ENCODE data around the gene TCIRG1. TPM values are rescaled to one million over a fixed set of nuclear protein-coding genes. Genes with fewer than 3 reads are reported as not detected.

TCIRG1 gene
- total RNA-seq, 1 experiment from 2014 or later: 203 TPM

DNA sequence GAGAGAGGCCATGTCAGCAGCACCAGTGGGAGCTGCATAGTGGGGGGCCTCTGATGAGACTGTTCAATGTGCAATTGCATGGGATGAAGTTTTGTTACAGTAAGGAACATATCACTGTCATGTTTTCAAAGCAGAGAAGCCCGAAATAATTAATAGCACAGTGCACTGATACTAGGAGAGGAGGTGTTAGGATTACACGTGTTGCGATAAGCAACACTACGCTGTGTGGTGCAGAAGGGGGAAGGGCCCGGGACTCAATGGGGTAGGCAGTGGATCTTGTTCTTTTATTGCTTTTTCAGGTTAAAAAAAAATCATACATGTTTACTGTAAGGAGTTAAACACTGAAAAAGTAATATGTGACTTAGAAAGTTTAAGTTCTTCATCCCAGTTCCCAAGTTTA lies 29.2 kb downstream of the TCIRG1 start:
- BruUV-seq (replicated peaks): no TSS peak
- ChIA-PET CTCF (no interaction called here), POLR2A (ENCODE audit: unreplicated experiment) (no interaction called here)
- Histone ChIP-seq H3K4me1 (ENCODE audit: insufficient read depth, low read length) (no peaks in the 10 kb centered on the region), H3K9ac (ENCODE audit: low read length) (no peak overlapping the region), H3K4me3 (ENCODE audit: low read length) (no peak overlapping the region), H3K4me2 (ENCODE audit: low read length) (no peak overlapping the region), H3K9me3 (ENCODE audit: low read length) (no peaks in the 10 kb centered on the region), H4K20me1 (ENCODE audit: low read length) (0 out of 2 replicates have a peak, but pooled peaks cover 4% of the 10 kb centered on the region), H2AFZ (ENCODE audit: low read length) (no peak overlapping the region), H3K9me2 (replicated peaks; ENCODE audit: low read length) (no peaks in the 10 kb centered on the region), H3K27ac (ENCODE audit: low read length) (no peak overlapping the region), H3K27me3 (ENCODE audit: low read length) (no peaks in the 10 kb centered on the region), H3K79me2 (ENCODE audit: low read length) (no peaks in the 10 kb centered on the region), H3F3A (ENCODE audit: low read length, unreplicated experiment) (no peaks in the 10 kb centered on the region), H3K36me3 (ENCODE audit: low read depth, low read length) (peaks cover 73% of the 10 kb centered on the region)
- TF ChIP-seq, protein P1, sequence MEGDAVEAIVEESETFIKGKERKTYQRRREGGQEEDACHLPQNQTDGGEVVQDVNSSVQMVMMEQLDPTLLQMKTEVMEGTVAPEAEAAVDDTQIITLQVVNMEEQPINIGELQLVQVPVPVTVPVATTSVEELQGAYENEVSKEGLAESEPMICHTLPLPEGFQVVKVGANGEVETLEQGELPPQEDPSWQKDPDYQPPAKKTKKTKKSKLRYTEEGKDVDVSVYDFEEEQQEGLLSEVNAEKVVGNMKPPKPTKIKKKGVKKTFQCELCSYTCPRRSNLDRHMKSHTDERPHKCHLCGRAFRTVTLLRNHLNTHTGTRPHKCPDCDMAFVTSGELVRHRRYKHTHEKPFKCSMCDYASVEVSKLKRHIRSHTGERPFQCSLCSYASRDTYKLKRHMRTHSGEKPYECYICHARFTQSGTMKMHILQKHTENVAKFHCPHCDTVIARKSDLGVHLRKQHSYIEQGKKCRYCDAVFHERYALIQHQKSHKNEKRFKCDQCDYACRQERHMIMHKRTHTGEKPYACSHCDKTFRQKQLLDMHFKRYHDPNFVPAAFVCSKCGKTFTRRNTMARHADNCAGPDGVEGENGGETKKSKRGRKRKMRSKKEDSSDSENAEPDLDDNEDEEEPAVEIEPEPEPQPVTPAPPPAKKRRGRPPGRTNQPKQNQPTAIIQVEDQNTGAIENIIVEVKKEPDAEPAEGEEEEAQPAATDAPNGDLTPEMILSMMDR (conservative IDR thresholded peaks at IDR 0.05; ENCODE audit: low read depth, low read length): no peak
- TF ChIP-seq EZH2 (IDR thresholded peaks at IDR 0.05; ENCODE audit: low read length, unreplicated experiment): no peak
- TF ChIP-seq EZH2phosphoT487 (IDR thresholded peaks at IDR 0.05; ENCODE audit: borderline replicate concordance, low read length): no peak
- ATAC-seq (no peak), DNase-seq (no peak)
- intact Hi-C loops (cut with micrococcal nuclease): no loop called here

- BruUV-seq (replicated peaks): no TSS peak
- DNase-seq: no peak
- no peaks in the 10 kb centered on the region for H3K9me3 ChIP-seq (ENCODE audit: low read length)
- no peak overlapping the region for H2AFZ ChIP-seq (ENCODE audit: low read length)
- H4K20me1 ChIP-seq (ENCODE audit: low read length): 0 out of 2 replicates have a peak, but pooled peaks cover 4% of the 10 kb centered on the region
- H3F3A ChIP-seq (ENCODE audit: low read length, unreplicated experiment): no peaks in the 10 kb centered on the region
- H3K4me3 ChIP-seq (ENCODE audit: low read length): no peak overlapping the region
- no peaks in the 10 kb centered on the region for H3K79me2 ChIP-seq (ENCODE audit: low read length)
- intact Hi-C loops (cut with micrococcal nuclease): no loop called here
- ChIA-PET CTCF (no interaction called here), POLR2A (ENCODE audit: unreplicated experiment) (no interaction called here)
- no peak for ATAC-seq
- no peaks in the 10 kb centered on the region for H3K9me2 ChIP-seq (replicated peaks; ENCODE audit: low read length)
- H3K4me2 ChIP-seq (ENCODE audit: low read length): no peak overlapping the region
- H3K36me3 ChIP-seq (ENCODE audit: low read depth, low read length): peaks cover 48% of the 10 kb centered on the region
- H3K9ac ChIP-seq (ENCODE audit: low read length): no peak overlapping the region
- no peaks in the 10 kb centered on the region for H3K27me3 ChIP-seq (ENCODE audit: low read length)
- no peaks in the 10 kb centered on the region for H3K4me1 ChIP-seq (ENCODE audit: insufficient read depth, low read length)
- TF ChIP-seq, protein P1 (conservative IDR thresholded peaks at IDR 0.05; ENCODE audit: low read depth, low read length): no peak
- TF ChIP-seq EZH2 (IDR thresholded peaks at IDR 0.05; ENCODE audit: low read length, unreplicated experiment): no peak
- TF ChIP-seq EZH2phosphoT487 (IDR thresholded peaks at IDR 0.05; ENCODE audit: borderline replicate concordance, low read length): no peak
- H3K27ac ChIP-seq (ENCODE audit: low read length): no peak overlapping the region
These were observed 32.6 kb downstream of the TCIRG1 start for GRCh38 chr11:68071281-68072048.

Data from PC-3 (cell line).